ENCODE results near the gene QKI. TPM values are rescaled to one million over a fixed set of nuclear protein-coding genes. Genes with fewer than 3 reads are reported as not detected.
A peak's percentile ranks its signal among the peaks of the same experiment; 100 is the strongest.
"Not testable (repeated sequence)": the region's sequence is repeated elsewhere in the genome, so short reads cannot be mapped to it uniquely, and the experiment has no call there.

Gene QKI
- total and polyA plus RNA-seq, 3 experiments from 2014 or later: 27.5 to 58.8 (median 56.5) TPM

DNA sequence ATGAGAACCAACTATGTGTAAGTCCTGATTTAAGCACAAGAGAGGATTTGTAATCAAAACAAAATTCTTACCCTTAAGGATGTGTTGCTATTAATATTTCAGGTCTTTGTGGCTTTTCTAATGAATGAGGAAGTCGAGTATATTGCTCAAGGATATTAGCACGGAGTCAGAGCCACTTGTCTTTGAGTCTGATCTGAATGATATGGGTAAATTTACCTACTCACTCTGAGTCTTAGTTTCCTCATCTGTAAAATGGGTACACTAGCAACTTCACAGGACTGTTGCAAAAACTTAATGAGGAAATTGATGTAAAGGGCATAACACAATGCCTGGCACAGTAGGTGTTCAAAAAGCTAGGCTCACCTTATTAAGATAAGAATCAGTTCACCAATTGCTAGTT is 30.0 kb upstream of the QKI start:
- CTCF ChIA-PET: no interaction called here
- no peaks in the 10 kb centered on the region for H3K4me1 ChIP-seq (ENCODE audit: insufficient read depth, low read length)
- no peaks in the 10 kb centered on the region for H3K27me3 ChIP-seq (ENCODE audit: insufficient read depth, low read length, poor library complexity, severe bottlenecking)
- Mint-ChIP-seq H3K4me1 (no peaks in the 10 kb centered on the region), H3K9me3 (peaks cover 0 to 7% (median 5%) of the 10 kb centered on the region in 5 donors), H3K4me3 (no peak overlapping the region), H3K27me3 (peaks cover 7 to 39% of the 10 kb centered on the region in 2 donors), H3K36me3 (peaks cover 0 to 4% (median 0%) of the 10 kb centered on the region in 3 donors), H3K27ac (peak overlapping the region in 1 of 8 donors; percentile 15)
- H3K9me3 ChIP-seq (ENCODE audit: low read length): no peaks in the 10 kb centered on the region
- H3K36me3 ChIP-seq (ENCODE audit: insufficient read depth, low read length): no peaks in the 10 kb centered on the region
- POLR2A ChIA-PET: no interaction called here
- no peak overlapping the region for H3K27ac ChIP-seq (ENCODE audit: low read depth, low read length)
- H3K4me3 ChIP-seq (ENCODE audit: low read length): no peak overlapping the region
- DNase-seq: no peak

DNA sequence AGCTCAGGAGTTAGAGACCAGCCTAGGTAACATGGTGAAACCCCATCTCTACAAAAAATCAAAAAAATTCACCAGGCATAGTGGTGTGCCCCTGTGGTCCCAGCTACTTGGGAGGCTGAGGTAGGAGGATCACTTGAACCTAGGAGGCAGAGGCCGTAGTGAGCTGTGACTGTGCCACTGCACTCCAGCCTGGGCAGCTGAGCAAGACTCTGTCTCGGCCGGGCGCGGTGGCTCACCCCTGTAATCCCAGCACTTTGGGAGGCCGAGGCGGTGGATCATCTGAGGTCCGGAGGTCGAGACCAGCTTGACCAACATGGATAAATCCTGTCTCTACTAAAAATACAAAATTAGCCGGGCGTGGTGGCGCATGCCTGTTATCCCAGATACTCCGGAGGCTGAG is 29.0 kb upstream of the QKI start:
- CTCF ChIA-PET: not testable (repeated sequence)

DNA sequence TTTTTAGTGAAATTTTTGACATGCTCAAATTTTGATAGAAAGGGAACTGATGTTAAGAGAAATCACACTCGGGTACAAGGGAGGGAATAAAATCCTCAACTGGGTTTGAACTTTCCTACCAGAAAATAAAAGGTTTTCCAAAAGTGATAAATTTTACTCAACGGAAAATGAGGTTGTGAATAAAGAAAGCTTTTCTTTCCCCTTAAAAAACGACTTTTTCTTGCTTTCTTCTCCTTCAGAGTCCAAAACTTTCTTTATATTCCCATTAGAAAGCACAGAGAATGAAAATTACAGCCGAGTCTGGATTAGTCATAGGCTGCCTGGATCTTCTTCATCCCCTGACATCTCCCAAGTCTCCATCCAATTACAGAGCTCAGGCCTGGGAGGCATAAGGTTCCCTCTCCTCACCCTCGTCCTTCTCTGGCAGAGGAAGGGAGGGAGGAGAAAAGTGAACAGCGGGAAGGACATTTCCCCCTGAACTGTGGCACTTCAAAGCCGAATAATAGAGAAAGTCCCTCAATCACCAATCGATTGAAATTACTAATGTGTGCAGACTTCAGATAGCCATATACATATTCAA is 28.1 kb upstream of the QKI start:
- Histone ChIP-seq H3K27ac (ENCODE audit: low read depth, low read length) (no peak overlapping the region), H3K27me3 (ENCODE audit: insufficient read depth, low read length, poor library complexity, severe bottlenecking) (no peaks in the 10 kb centered on the region), H3K4me1 (ENCODE audit: insufficient read depth, low read length) (no peaks in the 10 kb centered on the region), H3K9me3 (ENCODE audit: low read length) (no peaks in the 10 kb centered on the region), H3K4me3 (ENCODE audit: low read length) (no peak overlapping the region), H3K36me3 (ENCODE audit: insufficient read depth, low read length) (no peaks in the 10 kb centered on the region)
- H3K36me3 Mint-ChIP-seq: peaks cover 0 to 4% (median 0%) of the 10 kb centered on the region in 3 donors
- H3K27ac Mint-ChIP-seq: no peak overlapping the region
- POLR2A ChIA-PET: no interaction called here
- no peak for DNase-seq
- no peaks in the 10 kb centered on the region for H3K4me1 Mint-ChIP-seq
- H3K4me3 Mint-ChIP-seq: no peak overlapping the region
- peaks cover 4 to 41% of the 10 kb centered on the region in 2 donors for H3K27me3 Mint-ChIP-seq
- CTCF ChIA-PET: no interaction called here
- H3K9me3 Mint-ChIP-seq: peaks cover 0 to 7% (median 5%) of the 10 kb centered on the region in 5 donors

More for the DNA sequence above, 29.0 kb upstream of the QKI start:
- H3K27me3 ChIP-seq (ENCODE audit: insufficient read depth, low read length, poor library complexity, severe bottlenecking); POLR2A ChIA-PET; H3K27ac Mint-ChIP-seq; H3K4me3 Mint-ChIP-seq; H3K9me3 Mint-ChIP-seq; H3K36me3 Mint-ChIP-seq; H3K4me1 ChIP-seq (ENCODE audit: insufficient read depth, low read length); H3K36me3 ChIP-seq (ENCODE audit: insufficient read depth, low read length); H3K9me3 ChIP-seq (ENCODE audit: low read length); DNase-seq; H3K4me3 ChIP-seq (ENCODE audit: low read length); H3K27ac ChIP-seq (ENCODE audit: low read depth, low read length); H3K4me1 Mint-ChIP-seq: not testable (repeated sequence)
- H3K27me3 Mint-ChIP-seq: peaks cover 4 to 34% of the 10 kb centered on the region in 2 donors

DNA sequence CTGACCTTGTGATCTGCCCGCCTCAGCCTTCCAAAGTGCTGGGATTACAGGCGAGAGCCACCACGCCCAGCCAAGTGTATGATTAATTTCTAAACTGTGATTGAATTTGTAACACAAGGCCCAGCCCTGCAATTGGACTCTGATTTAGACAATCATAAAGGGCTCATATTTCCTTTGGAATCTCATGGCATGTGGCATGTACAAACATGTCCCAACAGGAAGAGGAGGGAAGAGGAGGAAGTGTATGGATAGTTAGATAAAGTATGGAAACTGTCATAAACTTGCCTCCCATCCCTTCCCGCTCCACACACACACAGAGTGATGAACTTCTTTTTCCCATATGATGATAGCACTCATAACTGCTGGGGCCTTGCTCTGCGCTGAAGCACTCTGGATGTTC is 27.2 kb upstream of the QKI start:
- H3K4me3 ChIP-seq (ENCODE audit: low read length): no peak overlapping the region
- no peaks in the 10 kb centered on the region for H3K4me1 ChIP-seq (ENCODE audit: insufficient read depth, low read length)
- H3K4me1 Mint-ChIP-seq: no peaks in the 10 kb centered on the region
- peaks cover 0 to 4% (median 0%) of the 10 kb centered on the region in 3 donors for H3K36me3 Mint-ChIP-seq
- no peak overlapping the region for H3K27ac ChIP-seq (ENCODE audit: low read depth, low read length)
- no peaks in the 10 kb centered on the region for H3K27me3 ChIP-seq (ENCODE audit: insufficient read depth, low read length, poor library complexity, severe bottlenecking)
- H3K36me3 ChIP-seq (ENCODE audit: insufficient read depth, low read length): no peaks in the 10 kb centered on the region
- no peak overlapping the region for H3K27ac Mint-ChIP-seq
- H3K27me3 Mint-ChIP-seq: peaks cover 1 to 44% of the 10 kb centered on the region in 2 donors
- no peaks in the 10 kb centered on the region for H3K9me3 ChIP-seq (ENCODE audit: low read length)
- no peak for DNase-seq
- H3K4me3 Mint-ChIP-seq: no peak overlapping the region
- CTCF ChIA-PET: no interaction called here
- POLR2A ChIA-PET: no interaction called here
- H3K9me3 Mint-ChIP-seq: peaks cover 0 to 7% (median 5%) of the 10 kb centered on the region in 5 donors

DNA sequence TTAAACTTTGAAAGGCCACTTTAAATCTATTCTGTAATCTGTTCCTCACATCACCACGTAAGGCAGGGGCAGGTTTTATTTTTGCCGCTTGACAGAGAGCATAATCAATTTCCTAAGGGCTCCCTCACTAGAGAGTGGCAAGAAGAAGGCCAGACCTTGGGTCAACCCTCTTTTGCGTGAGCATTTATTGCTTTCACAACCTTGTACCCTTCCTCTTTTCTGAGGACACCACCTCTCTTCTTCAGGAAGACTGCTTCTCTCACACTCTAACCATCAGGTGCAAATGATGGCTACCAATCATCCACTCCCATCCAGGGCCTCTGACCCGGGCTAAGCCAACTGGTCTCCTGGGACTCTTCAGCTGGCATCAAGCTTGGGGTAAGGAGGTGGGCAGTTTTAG is 25.2 kb upstream of the QKI start:
- Histone ChIP-seq H3K9me3 (ENCODE audit: low read length) (no peaks in the 10 kb centered on the region), H3K4me3 (ENCODE audit: low read length) (no peak overlapping the region), H3K27ac (ENCODE audit: low read depth, low read length) (no peak overlapping the region), H3K4me1 (ENCODE audit: insufficient read depth, low read length) (no peaks in the 10 kb centered on the region), H3K36me3 (ENCODE audit: insufficient read depth, low read length) (no peaks in the 10 kb centered on the region), H3K27me3 (ENCODE audit: insufficient read depth, low read length, poor library complexity, severe bottlenecking) (no peaks in the 10 kb centered on the region)
- Mint-ChIP-seq H3K4me3 (no peak overlapping the region), H3K4me1 (no peaks in the 10 kb centered on the region), H3K36me3 (no peaks in the 10 kb centered on the region), H3K27me3 (peaks cover 1 to 49% of the 10 kb centered on the region in 2 donors), H3K27ac (no peak overlapping the region), H3K9me3 (no peaks in the 10 kb centered on the region)
- no peak for DNase-seq
- ChIA-PET CTCF (no interaction called here), POLR2A (no interaction called here)

DNA sequence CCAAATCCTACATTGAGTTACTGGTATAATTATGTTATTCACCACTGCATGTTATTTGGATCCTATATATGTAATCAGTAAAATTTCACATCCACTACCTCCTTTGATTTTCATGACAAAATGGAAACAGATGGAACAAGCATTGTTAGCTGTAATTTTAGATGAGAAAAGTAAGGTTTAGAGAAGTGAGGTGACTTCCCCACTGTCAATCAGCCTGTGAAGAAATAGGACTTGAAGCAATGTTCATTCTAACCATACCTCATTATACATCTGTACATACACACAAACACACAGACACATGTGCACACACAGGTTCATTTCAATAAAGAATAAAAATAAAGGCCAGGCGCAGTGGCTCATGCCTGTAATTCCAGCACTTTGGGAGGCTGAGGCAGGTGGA is 23.7 kb upstream of the QKI start:
- no peaks in the 10 kb centered on the region for H3K36me3 Mint-ChIP-seq
- Histone ChIP-seq H3K9me3 (ENCODE audit: low read length) (no peaks in the 10 kb centered on the region), H3K4me3 (ENCODE audit: low read length) (no peak overlapping the region), H3K36me3 (ENCODE audit: insufficient read depth, low read length) (no peaks in the 10 kb centered on the region), H3K4me1 (ENCODE audit: insufficient read depth, low read length) (no peaks in the 10 kb centered on the region), H3K27me3 (ENCODE audit: insufficient read depth, low read length, poor library complexity, severe bottlenecking) (no peaks in the 10 kb centered on the region), H3K27ac (ENCODE audit: low read depth, low read length) (no peak overlapping the region)
- no peak overlapping the region for H3K27ac Mint-ChIP-seq
- no peaks in the 10 kb centered on the region for H3K9me3 Mint-ChIP-seq
- no peak overlapping the region for H3K4me3 Mint-ChIP-seq
- H3K27me3 Mint-ChIP-seq: peaks cover 2 to 54% of the 10 kb centered on the region in 2 donors
- H3K4me1 Mint-ChIP-seq: no peaks in the 10 kb centered on the region
- ChIA-PET POLR2A (no interaction called here), CTCF (no interaction called here)
- no peak for DNase-seq

DNA sequence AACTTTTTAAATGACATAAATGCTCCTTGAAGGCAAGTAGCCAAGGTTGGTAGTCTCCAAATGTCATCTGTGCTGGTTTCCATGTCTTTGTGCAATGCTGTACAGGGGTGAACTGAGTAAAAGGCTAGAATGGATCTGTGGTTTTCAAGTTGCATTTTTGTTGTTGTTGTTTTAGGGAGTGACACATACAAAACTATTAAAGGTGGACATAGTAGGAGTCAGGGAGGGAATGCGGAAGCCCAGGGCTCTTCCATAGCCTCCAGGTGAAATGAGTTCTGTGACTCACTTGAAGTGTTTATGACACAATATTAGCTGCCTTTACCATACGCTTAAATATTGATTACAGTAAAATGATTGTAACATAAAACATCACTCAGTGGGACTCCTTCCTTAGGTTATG is 22.5 kb upstream of the QKI start:
- peaks cover 6 to 60% of the 10 kb centered on the region in 2 donors for H3K27me3 Mint-ChIP-seq
- Histone ChIP-seq H3K4me1 (ENCODE audit: insufficient read depth, low read length) (no peaks in the 10 kb centered on the region), H3K4me3 (ENCODE audit: low read length) (no peak overlapping the region), H3K27me3 (ENCODE audit: insufficient read depth, low read length, poor library complexity, severe bottlenecking) (no peaks in the 10 kb centered on the region), H3K9me3 (ENCODE audit: low read length) (no peaks in the 10 kb centered on the region), H3K36me3 (ENCODE audit: insufficient read depth, low read length) (no peaks in the 10 kb centered on the region), H3K27ac (ENCODE audit: low read depth, low read length) (no peak overlapping the region)
- no peak for DNase-seq
- no peaks in the 10 kb centered on the region for H3K36me3 Mint-ChIP-seq
- H3K4me3 Mint-ChIP-seq: no peak overlapping the region
- H3K9me3 Mint-ChIP-seq: no peaks in the 10 kb centered on the region
- peaks cover 0 to 7% (median 6%) of the 10 kb centered on the region in 3 donors for H3K4me1 Mint-ChIP-seq
- POLR2A ChIA-PET: no interaction called here
- H3K27ac Mint-ChIP-seq: no peak overlapping the region
- CTCF ChIA-PET: no interaction called here

DNA sequence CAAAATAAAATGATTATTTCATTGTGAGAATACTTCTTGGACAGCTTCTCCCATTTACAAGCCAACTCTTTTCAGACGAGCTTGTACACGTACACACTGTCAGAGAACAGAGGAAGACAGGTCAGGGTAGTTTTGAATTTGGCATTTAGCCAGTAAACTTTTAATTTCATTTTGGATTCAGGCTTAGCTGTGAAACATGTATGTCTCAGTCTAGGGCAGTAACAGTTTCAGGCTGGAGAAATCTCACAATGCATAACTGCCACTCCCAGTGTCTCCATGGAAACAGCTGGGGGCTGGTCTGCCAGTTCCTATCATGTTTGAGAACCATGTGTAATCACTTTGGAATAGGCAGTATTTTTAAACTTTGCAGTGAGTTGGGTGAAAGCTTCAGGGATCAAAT is 22.0 kb upstream of the QKI start:
- no peaks in the 10 kb centered on the region for H3K9me3 Mint-ChIP-seq
- H3K4me1 Mint-ChIP-seq: peaks cover 0 to 7% (median 6%) of the 10 kb centered on the region in 3 donors
- Histone ChIP-seq H3K36me3 (ENCODE audit: insufficient read depth, low read length) (no peaks in the 10 kb centered on the region), H3K27me3 (ENCODE audit: insufficient read depth, low read length, poor library complexity, severe bottlenecking) (no peaks in the 10 kb centered on the region), H3K27ac (ENCODE audit: low read depth, low read length) (no peak overlapping the region), H3K4me3 (ENCODE audit: low read length) (no peak overlapping the region), H3K9me3 (ENCODE audit: low read length) (no peaks in the 10 kb centered on the region), H3K4me1 (ENCODE audit: insufficient read depth, low read length) (no peaks in the 10 kb centered on the region)
- ChIA-PET CTCF (no interaction called here), POLR2A (no interaction called here)
- no peak overlapping the region for H3K27ac Mint-ChIP-seq
- no peaks in the 10 kb centered on the region for H3K36me3 Mint-ChIP-seq
- no peak overlapping the region for H3K4me3 Mint-ChIP-seq
- H3K27me3 Mint-ChIP-seq: peaks cover 8 to 64% of the 10 kb centered on the region in 2 donors
- DNase-seq: no peak

DNA sequence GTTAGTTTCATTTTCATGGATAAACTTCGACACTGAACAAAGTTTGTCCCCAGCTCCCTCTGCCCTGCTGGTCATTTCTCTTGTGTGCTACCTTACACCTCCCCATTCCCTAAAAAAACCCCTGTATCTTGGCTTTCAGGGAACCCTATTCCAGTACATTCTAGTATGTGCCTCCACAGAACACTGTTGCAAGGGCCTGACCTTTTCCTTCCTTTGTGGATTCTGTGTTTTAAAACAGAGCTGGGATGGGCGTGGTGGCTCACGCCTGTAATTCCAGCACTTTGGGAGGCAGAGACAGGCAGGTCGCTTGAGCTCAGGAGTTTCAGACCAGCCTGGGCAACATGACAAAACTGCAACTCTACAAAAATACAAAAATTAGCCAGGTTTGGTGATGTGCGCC is 20.6 kb upstream of the QKI start:
- H3K27ac ChIP-seq (ENCODE audit: low read depth, low read length): no peak overlapping the region
- no peaks in the 10 kb centered on the region for H3K9me3 ChIP-seq (ENCODE audit: low read length)
- ChIA-PET POLR2A (no interaction called here), CTCF (no interaction called here)
- H3K36me3 Mint-ChIP-seq: no peaks in the 10 kb centered on the region
- H3K27ac Mint-ChIP-seq: no peak overlapping the region
- H3K4me3 ChIP-seq (ENCODE audit: low read length): no peak overlapping the region
- no peaks in the 10 kb centered on the region for H3K4me1 ChIP-seq (ENCODE audit: insufficient read depth, low read length)
- H3K9me3 Mint-ChIP-seq: no peaks in the 10 kb centered on the region
- no peaks in the 10 kb centered on the region for H3K27me3 ChIP-seq (ENCODE audit: insufficient read depth, low read length, poor library complexity, severe bottlenecking)
- no peaks in the 10 kb centered on the region for H3K36me3 ChIP-seq (ENCODE audit: insufficient read depth, low read length)
- no peak overlapping the region for H3K4me3 Mint-ChIP-seq
- peaks cover 0 to 7% (median 6%) of the 10 kb centered on the region in 3 donors for H3K4me1 Mint-ChIP-seq
- DNase-seq: no peak
- H3K27me3 Mint-ChIP-seq: peaks cover 10 to 75% of the 10 kb centered on the region in 2 donors

Measured in CD8-positive, alpha-beta memory T cell (primary cell).